Hepatocyte (in vitro differentiated cells): ENCODE measurements around the gene BUD13. TPM values are rescaled to one million over a fixed set of nuclear protein-coding genes. Genes with fewer than 3 reads are reported as not detected.
A peak's percentile ranks its signal among the peaks of the same experiment; 100 is the strongest.

Experiments used
- DNase-seq: peaks from one replicate; pipeline ENCODE4 v3.0.0-alpha.2; 2016; ENCODE audit warnings: low spot score
- H2AFZ ChIP-seq: fragments of 200-600 bp; sonication (generic); 2 replicates; pipeline ENCODE4 v1.6.0; 2016; ENCODE audit warnings: antibody characterized with exemption, mild to moderate bottlenecking
- H3K27ac ChIP-seq: fragments of 200-600 bp; sonication (generic); 2 replicates; pipeline ENCODE4 v1.5.1; 2016; ENCODE audit warnings: mild to moderate bottlenecking
- H3K27me3 ChIP-seq: fragments of 200-600 bp; sonication (generic); 2 replicates; pipeline ENCODE4 v1.6.1; 2016
- H3K36me3 ChIP-seq: fragments of 200-600 bp; sonication (generic); replicated peaks from 2 replicates; pipeline ENCODE4 v1.5.1; 2016; ENCODE audit warnings: low read depth; ENCODE audit not compliant: insufficient read depth
- H3K4me1 ChIP-seq: fragments of 200-600 bp; sonication (generic); 2 replicates; pipeline ENCODE4 v1.5.1; 2016; ENCODE audit warnings: mild to moderate bottlenecking, moderate library complexity; ENCODE audit not compliant: insufficient read depth
- H3K4me2 ChIP-seq: fragments of 200-600 bp; sonication (generic); 2 replicates; pipeline ENCODE4 v1.6.0; 2016
- H3K4me3 ChIP-seq: fragments of 200-600 bp; sonication (generic); 2 replicates; pipeline ENCODE4 v1.5.1; 2016; ENCODE audit warnings: mild to moderate bottlenecking
- H3K79me2 ChIP-seq: fragments of 200-600 bp; sonication (generic); 2 replicates; pipeline ENCODE4 v1.6.0; 2017; ENCODE audit warnings: mild to moderate bottlenecking
- H3K9me2 ChIP-seq: fragments of 200-600 bp; sonication (generic); replicated peaks from 2 replicates; pipeline ENCODE4 v1.6.0; 2017; ENCODE audit warnings: mild to moderate bottlenecking; ENCODE audit not compliant: insufficient read depth
- H3K9me3 ChIP-seq: fragments of 200-600 bp; sonication (generic); 2 replicates; pipeline ENCODE4 v1.5.1; 2016; ENCODE audit warnings: low read depth, mild to moderate bottlenecking
- H4K20me1 ChIP-seq: fragments of 200-600 bp; sonication (generic); 2 replicates; pipeline ENCODE4 v1.6.0; 2016; ENCODE audit warnings: mild to moderate bottlenecking; ENCODE audit not compliant: insufficient read depth, poor library complexity, severe bottlenecking
- CTCF ChIP-seq: fragments of 200-600 bp; sonication (generic); IDR thresholded peaks from 2 replicates; pipeline ENCODE4 v1.5.1; 2016; ENCODE audit warnings: antibody characterized with exemption, mild to moderate bottlenecking; ENCODE audit not compliant: poor library complexity
- EZH2 ChIP-seq: fragments of 200-600 bp; sonication (generic); IDR thresholded peaks from 2 replicates; pipeline ENCODE4 v1.6.1; 2016; ENCODE audit warnings: antibody characterized with exemption, mild to moderate bottlenecking, borderline replicate concordance
- EZH2phosphoT487 ChIP-seq: fragments of 200-600 bp; sonication (generic); IDR thresholded peaks from one replicate; pipeline ENCODE4 v1.6.1; 2018; ENCODE audit warnings: antibody characterized with exemption, mild to moderate bottlenecking, low read depth, moderate library complexity; ENCODE audit not compliant: unreplicated experiment, severe bottlenecking
- WGBS: methylation state at CpG from one replicate; pipeline ENCODE4 v1.1.6; 2016; ENCODE audit warnings: low lambda C conversion rate; ENCODE audit errors: missing lambda C conversion rate; 5-methylcytosine and 5-hydroxymethylcytosine counted together
- polyA plus RNA-seq: library from polyadenylated mRNA; unstranded; fragments of >200 nt; fragmentation: Nextera tagmentation; extraction: Ambion mirVana; gene quantifications from 2 replicates; pipeline ENCODE4 v1.2.1, GENCODE V29; 2016
- total RNA-seq: library from RNA; depleted of rRNA; stranded (reverse); fragments of >200 nt; gene quantifications from 2 replicates; pipeline ENCODE4 v1.2.3, GENCODE V29; 2014

The BUD13 gene
- total and polyA plus RNA-seq, 2 experiments from 2014 or later, result 11.1 to 12.6 TPM

DNA sequence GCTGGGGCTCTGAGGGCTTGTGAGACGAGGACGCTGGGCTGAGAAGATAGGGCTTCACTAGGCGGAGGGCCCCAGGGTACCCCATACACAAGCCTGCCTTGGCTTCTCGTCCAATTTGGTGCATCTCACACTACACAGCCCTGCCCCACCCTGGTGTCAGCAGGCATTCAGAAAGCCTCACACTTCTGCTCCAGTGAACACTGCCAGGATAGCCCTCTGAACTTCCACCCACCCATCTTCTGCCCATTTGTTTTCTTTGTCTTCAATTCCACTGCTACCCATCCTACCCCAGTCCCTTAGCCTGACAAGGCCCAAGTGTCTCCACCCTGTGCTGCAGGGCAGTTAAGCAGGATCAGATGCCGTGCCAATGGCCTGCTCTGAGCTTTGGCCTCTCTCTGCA, 1.9 kb upstream of the BUD13 start:
- 92% methylated on average over 5 of the region's 5 CpGs for WGBS
- DNase-seq, result no peak

DNA sequence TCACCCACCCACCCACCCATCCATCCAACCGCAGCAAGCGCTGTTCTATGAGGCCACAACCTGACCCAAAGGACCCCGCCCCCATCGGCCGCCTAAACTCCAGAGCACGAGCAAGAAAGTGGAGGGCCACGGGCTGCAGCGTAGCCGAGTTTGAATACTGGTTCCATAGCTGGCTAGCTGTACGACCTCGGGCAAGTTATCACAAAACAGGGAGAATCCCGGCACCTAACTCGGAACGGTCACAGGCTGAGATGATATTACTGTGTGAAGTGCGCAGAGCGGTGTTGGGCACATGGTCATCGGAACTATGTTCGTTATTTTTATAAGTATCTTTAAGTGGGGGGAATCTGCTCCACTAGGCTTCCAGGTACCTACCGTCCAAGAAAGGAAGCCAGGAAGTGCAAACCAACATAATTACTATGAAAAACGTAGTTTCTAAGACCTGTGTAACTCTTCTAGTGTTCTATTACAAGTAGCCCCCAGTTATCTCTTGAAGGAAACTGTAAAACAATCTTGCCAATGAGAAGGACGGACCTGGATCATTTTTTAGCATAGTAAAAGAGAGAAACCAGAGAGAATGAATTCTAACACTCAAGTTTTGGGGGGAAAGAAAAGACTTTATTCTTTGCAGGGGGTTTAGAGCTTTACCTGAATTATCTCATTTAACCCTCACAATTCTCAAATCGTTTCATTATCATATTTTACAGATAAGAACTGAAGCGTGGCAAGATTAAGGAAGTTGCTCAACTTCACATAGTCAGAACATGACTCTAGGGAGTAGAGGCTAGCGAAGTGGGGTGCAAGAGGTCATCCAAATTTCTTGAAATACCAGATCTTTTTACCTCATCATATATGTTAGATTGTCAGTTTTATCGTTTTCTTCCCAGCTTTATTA, 663 bp upstream of the BUD13 start:
- no peaks in the 10 kb centered on the region for H4K20me1 ChIP-seq
- peak overlapping the region; percentile 100 for H3K27ac ChIP-seq
- H3K79me2 ChIP-seq, result peaks cover 33% of the 10 kb centered on the region
- H3K9me3 ChIP-seq, result no peaks in the 10 kb centered on the region
- no peak for DNase-seq
- TF ChIP-seq EZH2, result no peak
- no peak for TF ChIP-seq CTCF
- TF ChIP-seq EZH2phosphoT487, result no peak
- H3K36me3 ChIP-seq, result no peaks in the 10 kb centered on the region
- peak overlapping the region; percentile 100 for H3K4me3 ChIP-seq
- peaks cover 12% of the 10 kb centered on the region for H3K4me1 ChIP-seq
- no peaks in the 10 kb centered on the region for H3K9me2 ChIP-seq
- H2AFZ ChIP-seq, result peak overlapping the region; percentile 98
- 6% methylated on average over 25 of the region's 25 CpGs for WGBS
- no peaks in the 10 kb centered on the region for H3K27me3 ChIP-seq
- peak overlapping the region; percentile 81 for H3K4me2 ChIP-seq

More for the DNA sequence above, 1.9 kb upstream of the BUD13 start:
- H3K27ac ChIP-seq, result peak overlapping the region; percentile 100
- no peaks in the 10 kb centered on the region for H3K9me3 ChIP-seq
- no peaks in the 10 kb centered on the region for H3K36me3 ChIP-seq
- no peaks in the 10 kb centered on the region for H4K20me1 ChIP-seq
- H3K4me3 ChIP-seq, result no peak overlapping the region
- H3K4me1 ChIP-seq, result peaks cover 12% of the 10 kb centered on the region
- no peak overlapping the region for H3K4me2 ChIP-seq
- no peak overlapping the region for H2AFZ ChIP-seq
- H3K27me3 ChIP-seq, result no peaks in the 10 kb centered on the region
- TF ChIP-seq EZH2phosphoT487 (no peak), EZH2 (no peak), CTCF (no peak)
- no peaks in the 10 kb centered on the region for H3K9me2 ChIP-seq
- H3K79me2 ChIP-seq, result peaks cover 26% of the 10 kb centered on the region

DNA sequence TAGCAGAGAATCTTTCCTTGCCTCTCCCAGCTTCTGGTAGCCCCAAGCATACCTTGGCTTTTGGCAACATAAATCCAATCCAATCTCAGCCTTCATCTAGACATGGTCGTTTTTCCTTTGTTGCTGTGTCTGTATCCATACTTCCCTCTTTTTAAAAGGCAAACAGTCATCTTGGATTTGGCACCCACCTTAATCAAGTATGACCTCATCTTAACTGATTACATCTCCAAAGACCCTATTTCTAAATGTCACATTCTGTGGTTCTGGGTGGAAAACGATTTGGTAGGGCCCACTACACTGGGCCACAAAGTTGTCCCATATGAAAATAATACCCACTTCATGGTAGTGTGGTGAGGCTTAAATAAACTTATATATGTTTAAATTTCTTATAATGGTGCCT, 852 bp downstream of the BUD13 start:
- H3K4me3 ChIP-seq, result peak overlapping the region; percentile 100
- WGBS, result 22% methylated on average over 2 of the region's 2 CpGs
- H3K4me2 ChIP-seq, result peak overlapping the region; percentile 81
- TF ChIP-seq EZH2 (no peak), EZH2phosphoT487 (no peak), CTCF (no peak)
- no peaks in the 10 kb centered on the region for H3K9me2 ChIP-seq
- no peaks in the 10 kb centered on the region for H3K36me3 ChIP-seq
- peak overlapping the region; percentile 98 for H2AFZ ChIP-seq
- peaks cover 12% of the 10 kb centered on the region for H3K4me1 ChIP-seq
- no peaks in the 10 kb centered on the region for H3K9me3 ChIP-seq
- DNase-seq, result no peak
- peak overlapping the region; percentile 100 for H3K27ac ChIP-seq
- H3K27me3 ChIP-seq, result no peaks in the 10 kb centered on the region
- no peaks in the 10 kb centered on the region for H4K20me1 ChIP-seq
- peaks cover 37% of the 10 kb centered on the region for H3K79me2 ChIP-seq
